ENCODE data around the gene DOCK6. TPM values are rescaled to one million over a fixed set of nuclear protein-coding genes. Genes with fewer than 3 reads are reported as not detected.

Gene DOCK6
- total RNA-seq, 1 experiment from 2014 or later = 18.3 TPM

DNA sequence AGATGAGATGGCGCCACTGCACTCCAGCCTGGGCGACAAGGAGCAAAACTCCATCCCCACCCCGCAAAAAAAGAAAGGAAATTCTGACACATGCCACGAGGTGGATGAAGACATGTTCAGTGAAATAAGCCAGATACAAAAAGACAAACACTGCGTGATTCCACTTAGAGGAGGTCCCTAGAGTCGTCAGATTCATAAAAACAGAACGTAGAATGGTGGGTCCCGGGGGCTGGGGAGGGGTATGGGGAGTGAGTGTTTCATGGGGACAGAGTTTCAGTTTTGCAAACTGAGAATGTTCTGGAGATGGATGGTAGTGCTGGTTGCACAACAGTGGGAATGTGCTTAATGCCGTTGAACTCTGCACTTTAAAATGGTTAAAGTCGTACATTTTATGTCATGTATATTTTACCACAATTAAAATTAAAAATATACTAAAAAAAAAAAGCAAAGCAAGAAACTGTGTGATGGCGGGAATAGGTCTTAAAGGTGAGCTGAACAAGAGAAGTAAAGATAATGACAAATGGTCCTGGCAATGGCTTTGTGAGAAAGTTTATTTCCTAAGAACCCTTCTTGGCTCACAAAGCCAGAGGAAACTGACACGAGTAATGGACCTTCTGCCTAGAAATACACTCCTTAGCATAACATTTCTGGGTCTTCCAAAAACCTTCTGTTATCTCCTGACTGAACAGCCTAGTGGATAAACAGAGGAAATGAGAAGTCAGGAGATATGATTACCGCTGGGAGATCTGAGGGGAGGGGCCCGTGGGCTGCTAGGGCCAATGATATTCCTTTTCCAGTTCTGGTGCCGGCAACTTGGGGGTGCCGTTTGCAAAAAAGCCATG, 102.5 kb downstream of the DOCK6 start:
- DNase-seq = no peak

DNA sequence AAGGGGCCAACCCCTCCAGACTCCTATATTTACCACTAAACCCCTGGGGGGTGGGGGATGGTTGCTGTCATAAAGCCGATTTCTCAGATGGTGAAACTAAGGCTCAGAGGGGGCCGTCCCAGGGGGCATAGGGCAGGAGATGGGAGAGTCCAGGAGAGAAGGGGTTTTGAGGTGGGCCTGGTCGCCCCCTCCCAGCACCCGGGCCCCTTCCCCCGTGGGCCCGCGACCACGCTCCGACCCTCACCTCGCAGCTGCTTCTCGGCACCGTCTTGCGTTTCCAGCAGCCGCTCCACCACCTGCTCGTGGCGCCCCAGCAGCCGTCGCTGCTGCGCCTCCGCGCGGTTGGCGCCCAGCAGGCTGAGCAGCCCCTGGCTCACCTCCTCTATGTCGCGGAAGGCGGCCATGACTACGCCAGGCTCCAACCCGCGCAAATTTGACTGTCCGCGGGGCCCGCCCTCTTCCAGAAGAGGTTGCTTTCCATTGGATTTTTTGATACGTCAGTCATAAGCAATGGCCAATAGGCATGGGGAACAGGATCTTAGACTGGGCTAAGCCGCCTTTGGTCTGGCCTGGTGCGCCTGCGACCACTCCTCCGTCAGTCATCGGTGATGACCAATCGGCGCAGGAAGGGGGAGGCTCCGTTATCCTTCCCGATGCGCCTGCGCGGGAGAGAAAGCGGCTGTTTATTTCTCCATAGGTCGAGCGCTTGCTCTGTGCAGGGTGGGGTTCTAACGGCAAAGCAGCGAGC, 106.8 kb downstream of the DOCK6 start, which contains the start of gene SPC24:
TSS of gene SPC24 (minus strand) at position 410 of the 748 bp plus-strand sequence. CDS start at position 404, 6 bp downstream.
- Histone ChIP-seq H3K36me3 (peaks cover 17% of the 10 kb centered on the region), H3K9me3 (replicated peaks) (no peaks in the 10 kb centered on the region), H3K27me3 (no peaks in the 10 kb centered on the region), H3K4me3 (peak within 1 kb of the TSS; percentile 90), H3K4me1 (no peaks in the 10 kb centered on the region), H3K27ac (peak within 1 kb of the TSS; percentile 79)
- peak; percentile 98 for DNase-seq

More for the DNA sequence above, 102.5 kb downstream of the DOCK6 start:
- Histone ChIP-seq H3K4me3 (no peak overlapping the region), H3K27me3 (no peaks in the 10 kb centered on the region), H3K36me3 (peaks cover 6% of the 10 kb centered on the region), H3K4me1 (no peaks in the 10 kb centered on the region), H3K27ac (no peak overlapping the region), H3K9me3 (replicated peaks) (no peaks in the 10 kb centered on the region)

DNA sequence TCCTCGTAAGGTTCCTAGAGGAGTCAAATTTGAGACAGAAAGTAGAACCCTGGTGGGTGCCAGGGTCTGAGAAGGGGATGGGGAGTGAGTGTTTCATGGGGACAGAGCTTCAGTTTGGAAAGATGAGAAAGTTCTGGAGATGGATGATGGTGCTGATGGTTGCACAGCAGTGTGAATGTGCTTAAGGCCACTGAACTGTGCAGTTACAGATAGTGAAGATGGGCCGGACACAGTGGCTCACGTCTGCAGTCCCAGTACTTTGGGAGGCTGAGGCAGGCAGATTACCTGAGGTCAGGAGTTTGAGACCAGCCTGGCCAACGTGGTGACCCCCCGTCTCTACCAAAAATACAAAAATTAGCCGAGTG, 107.7 kb downstream of the DOCK6 start:
- H3K27me3 ChIP-seq = no peaks in the 10 kb centered on the region
- H3K27ac ChIP-seq = no peak overlapping the region; the same call in 1 of the 2 replicates
- peaks cover 22% of the 10 kb centered on the region for H3K36me3 ChIP-seq
- no peaks in the 10 kb centered on the region for H3K9me3 ChIP-seq (replicated peaks)
- peak overlapping the region; percentile 90 for H3K4me3 ChIP-seq
- H3K4me1 ChIP-seq = no peaks in the 10 kb centered on the region
- DNase-seq = no peak

DNA sequence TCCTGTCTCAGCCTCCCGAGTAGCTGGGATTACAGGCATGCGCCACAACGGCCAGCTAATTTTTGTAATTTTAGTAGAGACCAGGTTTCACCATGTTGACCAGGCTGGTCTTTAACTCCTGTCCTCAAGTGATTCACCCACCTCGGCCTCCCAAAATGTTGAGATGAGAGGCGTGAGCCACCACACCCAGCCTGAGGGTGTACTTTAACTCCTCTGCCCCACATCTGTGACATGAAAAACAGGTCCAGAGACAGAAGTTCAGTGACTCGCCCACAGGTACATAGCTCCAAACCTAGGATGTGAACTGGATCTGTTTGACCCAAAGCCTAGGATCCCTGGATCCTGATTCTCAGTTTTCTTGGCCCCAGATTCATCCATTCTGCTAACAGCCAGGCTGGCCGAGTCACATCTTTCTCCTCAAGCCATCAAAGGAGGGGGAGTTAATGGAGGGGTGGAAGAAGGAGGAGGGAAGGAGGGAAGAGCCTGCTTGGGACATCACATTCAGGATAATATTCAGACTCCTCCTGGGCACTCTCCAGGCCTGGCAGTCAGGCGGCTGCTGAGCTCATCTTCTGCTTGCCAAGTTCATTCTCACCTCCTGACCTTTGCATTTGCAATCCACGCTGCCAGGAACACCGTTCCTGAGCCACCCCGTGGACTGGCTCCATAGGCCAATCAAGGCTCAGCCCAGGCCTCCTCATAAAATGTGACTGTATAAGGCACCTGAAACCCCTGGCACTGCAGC, 109.8 kb downstream of the DOCK6 start:
- no peaks in the 10 kb centered on the region for H3K9me3 ChIP-seq (replicated peaks)
- no peak overlapping the region for H3K27ac ChIP-seq
- H3K4me3 ChIP-seq = no peak overlapping the region
- H3K27me3 ChIP-seq = no peaks in the 10 kb centered on the region
- peaks cover 30% of the 10 kb centered on the region for H3K36me3 ChIP-seq
- no peak for DNase-seq
- no peaks in the 10 kb centered on the region for H3K4me1 ChIP-seq

GRCh38 chr19:11151181-11151580, 111.1 kb downstream of the DOCK6 start:
- H3K4me3 ChIP-seq = no peak overlapping the region
- H3K36me3 ChIP-seq = peaks cover 30% of the 10 kb centered on the region
- no peaks in the 10 kb centered on the region for H3K9me3 ChIP-seq (replicated peaks)
- no peaks in the 10 kb centered on the region for H3K4me1 ChIP-seq
- H3K27ac ChIP-seq = no peak overlapping the region
- no peaks in the 10 kb centered on the region for H3K27me3 ChIP-seq
- DNase-seq = no peak

Other genes with a start within 250 kb of the DOCK6 start
- 51.6 and 57.0 TPM in 2 replicates for gene LDLR, start 173.1 kb downstream of the DOCK6 start, total RNA-seq (2014; rRNA removed; shearing (Covaris generic))
- 61.3 and 70.3 TPM in 2 replicates for gene SPC24, start 106.7 kb downstream of the DOCK6 start, total RNA-seq (2014; rRNA removed; shearing (Covaris generic))
- 86.1 and 98.4 TPM in 2 replicates for gene KANK2, start 65.0 kb downstream of the DOCK6 start, total RNA-seq (2014; rRNA removed; shearing (Covaris generic))
- not detected in 2 replicates for gene ANGPTL8, start 22.9 kb downstream of the DOCK6 start, total RNA-seq (2014; rRNA removed; shearing (Covaris generic))
- not detected in 2 replicates for gene TSPAN16, start 33.6 kb upstream of the DOCK6 start, total RNA-seq (2014; rRNA removed; shearing (Covaris generic))
- gene RAB3D, start 77.1 kb upstream of the DOCK6 start, total RNA-seq (2014; rRNA removed; shearing (Covaris generic)) = 0.58 and 0.83 TPM in 2 replicates
- 38.8 and 39.5 TPM in 2 replicates for gene TMEM205, start 83.7 kb upstream of the DOCK6 start, total RNA-seq (2014; rRNA removed; shearing (Covaris generic))
- gene CCDC159, start 84.0 kb upstream of the DOCK6 start, total RNA-seq (2014; rRNA removed; shearing (Covaris generic)) = not detected in 2 replicates
- gene PLPPR2, start 92.9 kb upstream of the DOCK6 start, total RNA-seq (2014; rRNA removed; shearing (Covaris generic)) = 0.10 and 0.59 TPM in 2 replicates
- gene SWSAP1, start 112.1 kb upstream of the DOCK6 start, total RNA-seq (2014; rRNA removed; shearing (Covaris generic)) = 1.2 and 2.4 TPM in 2 replicates
- gene EPOR, start 121.8 kb upstream of the DOCK6 start, total RNA-seq (2014; rRNA removed; shearing (Covaris generic)) = 8.4 and 9.9 TPM in 2 replicates
- gene RGL3, start 156.8 kb upstream of the DOCK6 start, total RNA-seq (2014; rRNA removed; shearing (Covaris generic)) = not detected in 2 replicates
- gene ODAD3, start 172.6 kb upstream of the DOCK6 start, total RNA-seq (2014; rRNA removed; shearing (Covaris generic)) = 0.18 and 0.22 TPM in 2 replicates
- 136 and 164 TPM in 2 replicates for gene PRKCSH, start 173.1 kb upstream of the DOCK6 start, total RNA-seq (2014; rRNA removed; shearing (Covaris generic))
- gene ELAVL3, start 218.5 kb upstream of the DOCK6 start, total RNA-seq (2014; rRNA removed; shearing (Covaris generic)) = not detected in 2 replicates
- gene ZNF653, start 243.3 kb upstream of the DOCK6 start, total RNA-seq (2014; rRNA removed; shearing (Covaris generic)) = 2.8 and 3.5 TPM in 2 replicates

Data from SJCRH30 (cell line).